GM18951 (cell line): ENCODE measurements around the gene RPL27.

ENCODE experiments used
- POLR2A ChIP-seq: IDR thresholded peaks from 4 replicates; pipeline ENCODE4 v1.6.1; 2011; ENCODE audit warnings: mild to moderate bottlenecking; ENCODE audit not compliant: insufficient read length, insufficient read depth; ENCODE audit errors: extremely low read depth
- in situ Hi-C: fragments of 300-500 bp; cut with MboI; formaldehyde crosslinking; loops from one replicate; pipeline ENCODE4 v1.12.0; 2022; ENCODE audit warnings: low sequenced_read_pairs, mixed read lengths, inconsistent platforms; ENCODE audit not compliant: unreplicated experiment

Gene RPL27

GRCh38 chr17:43020030-43020621 is 21.9 kb downstream of the RPL27 start:
- TF ChIP-seq POLR2A: no peak
- in situ Hi-C loops: no loop called here

GRCh38 chr17:43020789-43021740 is 22.8 kb downstream of the RPL27 start:
- in situ Hi-C loops: no loop called here
- no peak for TF ChIP-seq POLR2A

- in situ Hi-C loops: no loop called here
- TF ChIP-seq POLR2A: peak; percentile 23
Measured at GRCh38 chr17:43021741-43022512, 23.7 kb downstream of the RPL27 start, which contains the start of gene VAT1. VAT1 (minus strand) TSS chr17:43022385; CDS start chr17:43022322, 63 bp downstream.

GRCh38 chr17:43024407-43025289 is 26.4 kb downstream of the RPL27 start, which contains the start of gene RND2:
RND2 (plus strand) TSS chr17:43025231; CDS start chr17:43025348, 117 bp downstream.
- TF ChIP-seq POLR2A: no peak
- in situ Hi-C loops: loop anchor here (25.0 kb wide), 1 partner anchor 288 kb away; no protein-coding TSS in a partner anchor

- in situ Hi-C loops: loop anchor here (25.0 kb wide), 1 partner anchor 287 kb away; no protein-coding TSS in a partner anchor
- TF ChIP-seq POLR2A: no peak
Measured at GRCh38 chr17:43025290-43025657, 27.1 kb downstream of the RPL27 start.

- in situ Hi-C loops: loop anchor here (25.0 kb wide), 1 partner anchor 286 kb away; no protein-coding TSS in a partner anchor
- TF ChIP-seq POLR2A: no peak
Measured at GRCh38 chr17:43025766-43026537, 27.7 kb downstream of the RPL27 start.

GRCh38 chr17:43026595-43026994 is 28.4 kb downstream of the RPL27 start:
- no peak for TF ChIP-seq POLR2A
- in situ Hi-C loops: loop anchor here (25.0 kb wide), 1 partner anchor 286 kb away; no protein-coding TSS in a partner anchor

GRCh38 chr17:43027091-43028032 is 29.1 kb downstream of the RPL27 start:
- TF ChIP-seq POLR2A: no peak
- in situ Hi-C loops: loop anchor here (25.0 kb wide), 1 partner anchor 285 kb away; no protein-coding TSS in a partner anchor

- no peak for TF ChIP-seq POLR2A
- in situ Hi-C loops: loop anchor here (25.0 kb wide), 1 partner anchor 284 kb away; no protein-coding TSS in a partner anchor
Measured at GRCh38 chr17:43028221-43028861, 30.1 kb downstream of the RPL27 start.
